AG09319 (cell line): ENCODE data around the gene OR6Q1.

Source experiments
- DNase-seq: peaks from one replicate; pipeline ENCODE4 v3.0.0-alpha.2; 2010; ENCODE audit warnings: low read depth; ENCODE audit errors: extremely low read depth
- CTCF ChIP-seq: IDR thresholded peaks from 2 replicates; pipeline ENCODE4 v1.5.1; 2011; ENCODE audit warnings: low read depth, mild to moderate bottlenecking, inconsistent platforms, low read length, moderate library complexity

OR6Q1 gene

GRCh38 chr11:58057481-58057880 is 26.7 kb downstream of the OR6Q1 start:
- no peak for DNase-seq

DNA sequence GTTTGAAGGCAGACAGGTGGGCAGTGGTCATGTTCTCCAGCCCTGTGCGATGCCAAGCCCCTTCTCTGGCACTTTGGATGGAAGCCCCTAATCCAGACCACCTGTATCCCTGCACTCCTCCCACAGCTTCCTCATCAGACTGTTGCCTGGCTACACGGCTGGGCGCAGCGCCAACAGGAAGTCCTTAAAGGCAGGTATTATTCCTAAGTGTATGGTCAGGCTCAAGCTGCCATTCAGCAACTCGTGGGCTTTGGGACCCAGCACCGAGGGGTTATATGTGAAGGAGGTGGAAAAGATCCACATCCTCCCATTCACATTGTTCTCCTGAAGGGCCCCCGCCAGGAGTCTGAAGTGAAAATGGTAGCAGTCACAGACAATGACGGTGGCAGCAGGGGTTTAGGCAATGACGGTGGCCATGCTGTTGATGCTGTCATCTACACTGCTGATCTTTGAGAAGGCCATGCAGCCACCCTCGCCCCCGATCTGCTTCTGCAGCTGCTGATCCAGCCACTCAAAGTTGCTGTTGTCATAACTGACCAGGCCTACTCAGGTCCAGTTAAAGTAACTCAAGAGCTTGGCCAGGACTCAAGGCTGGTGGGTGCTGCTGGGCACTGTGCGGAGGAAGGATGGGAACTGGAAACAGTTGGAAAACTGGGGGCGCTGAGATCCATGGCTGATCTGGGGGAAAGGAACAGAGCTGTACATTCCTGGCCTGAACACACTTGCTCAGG is 27.7 kb downstream of the OR6Q1 start:
- DNase-seq, result no peak
- TF ChIP-seq CTCF, result no peak

More at GRCh38 chr11:58057481-58057880, 26.7 kb downstream of the OR6Q1 start:
- no peak for TF ChIP-seq CTCF

- DNase-seq, result peak; percentile 8
- no peak for TF ChIP-seq CTCF
These were observed 28.2 kb downstream of the OR6Q1 start for GRCh38 chr11:58059007-58059350.

GRCh38 chr11:58060535-58060934 is 29.8 kb downstream of the OR6Q1 start:
- TF ChIP-seq CTCF, result no peak
- DNase-seq, result no peak

- no peak for DNase-seq
- TF ChIP-seq CTCF, result no peak
These were observed 30.4 kb downstream of the OR6Q1 start for GRCh38 chr11:58060939-58061672.

DNA sequence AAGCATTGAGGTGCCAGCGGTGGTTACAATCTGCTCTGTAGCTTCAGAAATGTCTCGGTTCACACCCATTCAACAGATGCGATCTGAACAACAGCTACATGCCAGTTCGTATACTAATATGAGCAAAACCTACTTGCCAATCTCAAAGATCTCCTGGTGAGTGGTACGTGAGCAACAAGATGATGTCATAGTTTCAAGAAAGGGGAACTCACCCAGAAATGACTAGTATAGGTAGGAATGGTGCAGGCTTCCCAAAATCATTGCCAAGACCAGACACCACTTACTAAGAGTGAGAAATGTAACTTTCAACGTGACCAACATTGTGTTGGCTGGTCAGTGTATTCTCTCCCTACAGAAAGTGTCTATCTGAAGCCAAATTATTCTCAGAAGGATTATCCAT is 31.1 kb downstream of the OR6Q1 start:
- no peak for DNase-seq
- no peak for TF ChIP-seq CTCF

- no peak for DNase-seq
- TF ChIP-seq CTCF, result no peak
These were observed 36.9 kb downstream of the OR6Q1 start for GRCh38 chr11:58067685-58068084.
